NCI-H748 (cell line): Measurements from ENCODE around the gene EN2.

ENCODE experiments used
- DNase-seq: peaks from one replicate; lab custom pipeline; 2025; ENCODE audit not compliant: unreplicated experiment; lab: John Stamatoyannopoulos, UW

Gene EN2

GRCh38 chr7:155450558-155450969, 7.4 kb upstream of the EN2 start:
- no peak for DNase-seq

- DNase-seq: no peak
Measured at GRCh38 chr7:155450970-155451801, 6.7 kb upstream of the EN2 start.

DNA sequence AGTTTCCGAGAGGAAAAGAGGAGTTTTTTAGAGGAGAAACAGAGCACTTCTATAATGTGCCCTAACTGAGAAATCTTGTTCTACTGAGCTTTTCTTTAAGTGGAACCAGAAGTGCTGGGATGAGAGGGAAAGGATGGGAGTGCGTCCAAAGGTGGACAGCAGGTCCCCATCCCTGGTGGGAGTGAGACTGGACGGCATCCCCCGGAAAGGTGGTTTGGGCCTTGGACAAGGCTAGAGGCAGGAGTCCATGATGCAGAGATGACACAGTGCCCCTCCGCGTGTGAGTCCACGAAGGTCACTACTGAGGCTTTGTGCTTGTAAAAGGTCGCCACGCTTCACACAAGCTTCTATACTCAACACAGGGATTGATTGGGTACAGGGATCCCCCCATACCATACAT, 6.1 kb upstream of the EN2 start:
- no peak for DNase-seq

- DNase-seq: no peak
Measured at GRCh38 chr7:155452505-155453295, 5.2 kb upstream of the EN2 start.

DNA sequence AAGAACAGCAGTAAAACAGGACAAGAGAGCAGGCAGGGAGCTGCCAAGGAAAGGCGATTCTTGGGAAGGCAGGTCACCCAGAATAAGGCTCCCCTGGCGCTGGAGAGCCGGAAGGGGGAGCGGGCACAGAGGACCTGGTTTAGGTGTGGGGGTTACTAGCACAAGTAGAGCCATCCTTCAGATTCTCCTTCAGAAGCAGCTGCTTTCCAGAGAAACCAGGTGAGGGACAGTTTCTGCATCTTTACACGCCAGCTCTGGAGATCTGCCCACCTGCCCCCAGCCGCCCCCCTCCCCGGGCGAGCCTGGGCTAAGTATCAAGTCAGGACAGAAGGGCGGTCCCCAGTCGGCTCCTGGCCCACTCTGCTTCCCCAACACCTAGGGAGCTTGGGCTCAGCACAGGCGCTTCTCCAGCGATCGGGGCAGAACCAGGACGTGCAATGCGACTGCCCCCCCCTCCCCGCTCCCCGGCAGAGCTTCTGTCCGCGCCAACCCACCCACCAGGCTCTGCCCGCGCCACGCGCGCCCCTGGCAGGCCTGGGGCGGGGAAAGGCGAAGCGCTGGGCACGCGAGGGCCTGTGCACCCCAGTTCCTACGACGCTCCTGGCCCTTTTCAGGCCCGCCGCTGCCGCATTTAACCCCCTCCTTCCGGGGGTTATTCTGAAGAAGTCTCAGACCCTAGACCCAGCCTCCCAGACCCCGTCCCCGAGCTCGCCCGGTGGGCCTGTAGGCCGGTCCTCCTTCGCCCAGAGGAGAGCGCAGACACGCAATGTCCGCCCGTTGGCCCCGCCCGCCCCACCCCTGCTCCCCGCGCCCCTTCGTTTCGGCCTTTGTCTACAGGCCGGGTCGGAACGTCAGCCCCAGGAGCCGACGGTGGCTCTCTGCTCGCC, 4.4 kb upstream of the EN2 start:
- DNase-seq: no peak

- peak; percentile 56 for DNase-seq
Measured at GRCh38 chr7:155454183-155455112, 3.5 kb upstream of the EN2 start.

DNA sequence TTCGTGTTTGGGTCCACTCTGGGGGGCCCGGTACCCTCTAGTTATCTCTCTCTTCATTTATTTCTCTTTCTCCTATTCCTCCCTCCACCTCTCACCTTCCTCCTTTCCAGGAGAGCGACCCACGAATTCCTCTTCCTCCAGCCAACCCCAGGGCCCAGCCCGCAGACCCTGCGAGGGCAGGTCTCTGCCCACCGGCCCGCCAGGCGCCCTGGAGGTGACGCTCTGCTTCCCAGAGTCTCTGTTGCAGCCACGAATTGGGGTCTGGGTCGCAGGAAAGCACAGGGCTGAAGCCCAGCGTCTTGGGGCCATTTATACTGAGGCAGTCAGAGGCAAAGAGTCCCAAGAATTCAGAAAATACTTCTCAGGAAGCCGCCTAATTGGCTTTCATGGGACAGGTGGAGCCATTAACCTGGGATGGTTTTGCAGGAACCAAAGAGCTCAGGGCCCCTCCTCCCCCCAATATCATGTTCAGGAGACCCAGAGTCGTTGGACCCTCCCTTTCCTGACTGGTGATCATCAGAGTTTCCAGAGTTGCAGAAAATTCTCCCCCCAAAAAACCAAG, 2.7 kb upstream of the EN2 start:
- DNase-seq: no peak

DNA sequence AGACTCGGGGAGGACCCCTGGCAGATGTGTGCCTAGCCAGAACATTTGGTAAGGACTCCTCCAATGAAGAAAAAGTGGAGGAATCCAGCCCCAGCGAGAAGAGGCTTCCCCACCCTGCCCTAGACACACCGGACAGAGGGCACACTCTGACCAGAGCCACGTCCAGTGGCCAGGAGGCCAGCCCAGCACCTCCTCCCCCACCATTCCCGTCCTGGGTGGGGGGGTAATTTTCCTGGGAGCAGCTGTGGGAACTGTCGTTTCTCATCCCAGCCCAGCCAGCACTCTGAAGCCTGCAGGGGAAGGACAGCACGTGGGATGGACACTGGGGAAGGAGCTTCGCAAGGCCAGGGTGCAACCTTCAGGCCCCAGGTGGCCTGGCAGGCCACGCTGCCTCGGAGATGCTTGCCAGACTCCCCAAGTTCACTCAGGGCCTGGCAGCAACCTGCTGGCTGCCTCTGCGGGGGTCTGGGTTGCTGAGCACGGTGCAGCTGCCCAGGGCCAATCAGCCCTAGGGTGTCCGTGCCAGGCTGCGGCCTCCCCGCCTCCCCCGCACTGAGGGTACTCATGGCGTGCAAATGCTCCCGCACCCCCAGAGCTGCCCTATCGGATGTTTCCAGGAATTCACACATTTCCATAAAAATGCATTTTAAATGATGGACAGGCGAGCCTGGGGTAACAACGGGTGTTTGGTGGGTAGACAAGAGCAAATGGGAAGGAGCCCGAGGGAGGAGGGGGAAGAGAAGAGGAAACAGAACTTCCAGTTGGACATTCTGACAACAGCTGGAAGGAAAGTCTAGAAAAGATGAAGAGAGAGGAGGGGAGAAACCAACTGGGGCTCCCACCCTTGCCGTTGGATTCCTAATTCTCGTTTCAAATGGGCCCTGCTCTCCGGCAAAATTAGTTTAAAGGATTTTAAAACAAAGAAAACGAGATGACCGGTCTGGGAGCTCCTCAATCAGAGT, 1.9 kb upstream of the EN2 start:
- DNase-seq: no peak

GRCh38 chr7:155456738-155457543, 988 bp upstream of the EN2 start:
- DNase-seq: peak; percentile 89

DNA sequence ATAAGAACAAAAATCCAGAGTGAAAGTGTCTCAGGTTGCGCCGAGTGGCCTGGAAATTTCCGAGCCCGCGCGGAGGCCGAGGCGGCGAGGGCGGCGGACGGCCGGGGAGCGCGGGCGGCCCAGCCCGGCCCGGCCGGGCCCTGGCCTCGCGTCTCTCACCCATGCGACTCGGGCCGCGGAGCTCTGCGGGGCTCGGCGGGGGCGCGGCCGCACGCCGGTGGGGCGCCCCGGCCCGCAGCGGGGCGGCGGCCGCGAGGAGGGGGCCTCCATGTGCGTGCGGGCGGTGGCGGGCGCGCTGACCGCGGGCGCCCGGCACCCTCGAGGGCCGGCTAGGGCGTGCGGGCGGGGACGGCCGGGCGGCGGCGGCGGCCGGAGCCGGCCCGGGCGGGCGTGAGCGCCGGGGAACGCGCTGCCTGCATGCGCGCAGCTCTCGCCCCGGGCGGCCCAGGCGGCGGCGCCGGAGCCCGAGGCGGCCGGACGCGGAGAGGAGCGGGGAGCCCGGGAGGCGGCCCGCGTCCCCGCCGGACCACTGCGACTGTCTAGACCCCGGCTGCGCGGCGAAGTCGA, 302 bp upstream of the EN2 start:
- peak; percentile 59 for DNase-seq

DNA sequence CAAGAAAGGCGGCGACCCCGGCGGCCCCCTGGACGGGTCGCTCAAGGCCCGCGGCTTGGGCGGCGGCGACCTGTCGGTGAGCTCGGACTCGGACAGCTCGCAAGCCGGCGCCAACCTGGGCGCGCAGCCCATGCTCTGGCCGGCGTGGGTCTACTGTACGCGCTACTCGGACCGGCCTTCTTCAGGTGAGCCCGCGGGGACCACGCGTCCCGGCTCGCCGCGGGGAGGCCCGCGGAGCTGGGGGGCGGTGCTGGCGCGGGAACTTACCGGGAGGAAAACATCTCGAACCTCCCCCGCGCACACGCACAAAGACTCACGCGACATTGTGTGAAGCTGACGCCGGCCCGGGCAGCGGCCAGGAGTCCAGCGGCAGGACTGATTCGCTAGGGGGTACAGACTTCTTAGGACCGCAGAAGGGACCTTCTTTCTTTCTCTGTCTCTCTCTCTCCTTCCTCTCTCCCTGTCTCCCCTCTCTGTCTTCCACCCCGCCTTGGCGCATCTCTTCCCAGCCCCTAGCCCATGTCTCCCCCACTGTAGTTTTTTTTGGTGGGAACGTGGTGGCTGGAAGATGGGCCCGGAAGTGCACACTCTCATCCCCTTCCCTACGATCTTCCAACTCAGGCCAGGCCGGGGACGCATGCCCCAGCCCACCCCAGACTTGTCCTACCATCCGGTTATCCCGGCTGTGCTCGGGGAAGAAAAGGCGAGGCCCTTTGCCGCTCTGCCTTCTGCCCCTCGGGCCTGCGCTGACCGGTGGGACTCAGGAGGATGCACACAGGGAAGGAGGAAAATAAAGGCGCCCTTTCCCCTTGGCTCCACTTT, 1.2 kb downstream of the EN2 start:
- peak; percentile 50 for DNase-seq

GRCh38 chr7:155459700-155460461, 2.0 kb downstream of the EN2 start:
- no peak for DNase-seq

DNA sequence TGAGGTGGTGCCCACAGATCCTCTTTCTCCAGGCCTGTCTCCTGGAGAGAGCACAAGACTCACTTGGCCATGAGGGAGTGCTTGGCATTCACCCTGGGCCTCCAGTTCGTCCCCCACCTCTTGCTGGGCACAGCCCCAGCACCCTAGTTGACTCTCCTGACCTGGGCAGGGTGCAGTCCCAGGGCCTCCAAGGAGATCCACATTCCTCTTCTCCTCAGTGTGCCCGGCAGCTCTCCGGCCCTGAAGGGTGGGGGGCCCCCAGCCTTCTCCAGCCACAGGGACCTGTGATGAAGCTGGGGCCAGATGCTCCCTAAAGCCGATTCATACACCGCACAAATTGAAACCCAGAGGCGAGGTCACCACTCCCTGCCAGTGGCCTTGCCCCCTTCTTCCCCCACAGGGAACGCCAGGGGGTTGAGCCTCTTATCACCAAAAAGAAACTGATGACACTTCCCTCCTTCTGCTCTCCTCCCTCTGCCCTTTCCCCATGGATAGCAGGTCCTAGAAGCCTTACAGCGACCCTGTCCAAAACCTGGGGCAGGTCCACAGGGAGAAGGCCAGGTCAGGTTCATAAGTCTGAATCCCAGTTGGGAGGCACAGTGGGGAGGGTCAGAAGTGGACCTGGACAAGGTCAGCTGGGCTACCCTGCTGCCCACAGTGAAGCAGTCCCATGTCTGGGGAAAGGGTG, 3.1 kb downstream of the EN2 start:
- no peak for DNase-seq

DNA sequence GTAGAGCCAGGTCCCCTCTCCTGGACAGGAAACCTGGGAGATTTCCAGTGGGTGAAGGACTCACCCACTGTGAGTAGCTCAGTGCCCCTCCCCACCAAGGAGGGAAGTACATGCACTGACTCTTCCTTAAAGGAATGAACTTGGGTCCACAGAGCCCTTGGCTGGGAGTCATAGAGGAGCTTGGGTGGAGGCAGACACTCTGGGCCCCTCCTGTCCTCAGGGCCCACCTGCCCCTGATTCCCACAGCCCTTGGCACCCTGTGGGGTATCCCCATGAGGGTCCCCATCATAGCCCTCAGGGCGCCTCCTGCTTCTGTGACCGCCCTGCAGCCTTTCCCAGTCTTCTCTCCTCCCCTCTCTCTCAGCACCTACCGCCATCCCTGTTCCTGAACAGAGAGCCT, 3.7 kb downstream of the EN2 start:
- DNase-seq: no peak

DNA sequence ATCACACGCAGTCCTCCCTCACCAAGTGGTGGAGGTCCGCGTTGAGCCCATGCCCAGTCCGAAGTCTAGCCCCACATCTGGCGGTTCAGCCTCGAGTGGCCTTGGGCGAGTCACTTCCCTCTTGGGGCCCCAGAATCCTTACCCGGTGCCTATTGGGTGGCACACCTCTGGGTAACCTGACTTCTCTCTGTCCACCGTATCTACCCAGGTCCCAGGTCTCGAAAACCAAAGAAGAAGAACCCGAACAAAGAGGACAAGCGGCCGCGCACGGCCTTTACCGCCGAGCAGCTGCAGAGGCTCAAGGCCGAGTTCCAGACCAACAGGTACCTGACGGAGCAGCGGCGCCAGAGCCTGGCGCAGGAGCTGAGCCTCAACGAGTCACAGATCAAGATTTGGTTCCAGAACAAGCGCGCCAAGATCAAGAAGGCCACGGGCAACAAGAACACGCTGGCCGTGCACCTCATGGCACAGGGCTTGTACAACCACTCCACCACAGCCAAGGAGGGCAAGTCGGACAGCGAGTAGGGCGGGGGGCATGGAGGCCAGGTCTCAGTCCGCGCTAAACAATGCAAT, 4.3 kb downstream of the EN2 start:
- no peak for DNase-seq
